Adrenal gland (tissue), 12 donors: ENCODE measurements around the gene TAAR6. TPM values are rescaled to one million over a fixed set of nuclear protein-coding genes. Genes with fewer than 3 reads are reported as not detected.

ENCODE experiments used
- DNase-seq, 7 donors: peaks; one replicate each; pipeline ENCODE4 v3.0.0-alpha.2; 2019 to 2020
- H3K27ac ChIP-seq, 5 donors: fragments of 200-600 bp; sonication (generic) in 4 of 5; 1 replicate in 3 of 5; 2 replicates in 2 of 5; pipeline versions ENCODE4 v1.5.1 to v1.8.0; 2016 to 2020; ENCODE audit warnings: mild to moderate bottlenecking in 1 of 5
- H3K27me3 ChIP-seq: fragments of 200-600 bp; 2 replicates; pipeline ENCODE4 v1.8.0; 2021
- H3K36me3 ChIP-seq, 2 donors: fragments of 200-600 bp; replicated peaks in 1 of 2; 1 replicate in 1 of 2; 2 replicates in 1 of 2; pipeline versions ENCODE4 v1.5.1 to v1.8.0; 2018 to 2022
- H3K4me1 ChIP-seq, 2 donors: fragments of 200-600 bp; replicated peaks in 1 of 2; 1 replicate in 1 of 2; 2 replicates in 1 of 2; pipeline versions ENCODE4 v1.5.1 to v1.8.0; 2018 to 2021
- H3K4me3 ChIP-seq, 4 donors: fragments of 200-600 bp; sonication (generic) in 3 of 4; one replicate each; pipeline ENCODE4 v1.5.1; 2016 to 2018
- H3K9me3 ChIP-seq, 3 donors: fragments of 200-600 bp; sonication (generic) in 1 of 3; replicated peaks in 1 of 3; 1 replicate in 2 of 3; 2 replicates in 1 of 3; pipeline versions ENCODE4 v1.5.1 to v1.8.0; 2016 to 2021
- CTCF ChIP-seq, 6 experiments: fragments of 450-650 bp in 4 of 6; fragments of 200-600 bp in 2 of 6; sonication (generic) in 1 of 6; IDR thresholded peaks; 1 replicate in 5 of 6; 2 replicates in 1 of 6; pipeline versions ENCODE4 v1.5.1 to v1.8.0; 2016 to 2021; ENCODE audit warnings: antibody characterized with exemption in 6 of 6, mild to moderate bottlenecking in 2 of 6, moderate library complexity in 1 of 6
- POLR2A ChIP-seq, 2 donors: fragments of 450-650 bp; IDR thresholded peaks; one replicate each; pipeline ENCODE4 v1.6.1; 2017; ENCODE audit warnings: antibody characterized with exemption in 2 of 2, mild to moderate bottlenecking in 2 of 2, moderate library complexity in 1 of 2
- WGBS, 4 donors: extraction: QIAGEN DNeasy Blood & Tissue Kit in 2 of 4; methylation state at CpG; one replicate each; pipeline versions ENCODE4 v1.1.5 to v1.1.7; 2013 to 2017; 5-methylcytosine and 5-hydroxymethylcytosine counted together
- intact Hi-C, 2 donors: fragments of 100-400 bp; cut with DNase I; formaldehyde crosslinking; loops; one replicate each; pipeline versions ENCODE4 v1.14.1 to v1.15.0; 2022 to 2023
- polyA plus RNA-seq, 3 donors: library from polyadenylated mRNA; stranded (reverse); fragments of 200-250 nt in 2 of 3; fragments of 350-450 nt in 1 of 3; fragmentation: Illumina TruSeq in 1 of 3; extraction: RNeasy Lipid Tissue Mini Kit (QIAGEN cat#74804) in 1 of 3; gene quantifications; one replicate each; pipeline ENCODE4 v1.2.3, GENCODE V29; 2013 to 2014
- total RNA-seq, 9 donors: library from RNA; depleted of rRNA in 4 of 9; stranded (reverse); fragments of >200 nt in 4 of 9; fragments of 120-200 nt in 1 of 9; fragmentation: NEBNext Ultra II Directional in 1 of 9; extraction: Animal tissue kit (Norgen Biotek cat#: 25700) in 1 of 9; gene quantifications; one replicate each; pipeline versions ENCODE4 v1.1.0 to v1.2.4, GENCODE V29; 2013 to 2023
- donor health status: healthy with polysubstance abuse.
- donor health status: Bipolar disorder and iron deficiency.
- donor health status: DM: yes; HTN: yes; CAD: no.
- donor health status: DM: no; HTN: no; CAD: no.
- donor health status: DM: no; HTN: no; CAD: no.
- donor health status: DM: yes; HTN: yes; CAD: no.

TAAR6 gene
- total and polyA plus RNA-seq, 12 donors = not detected

GRCh38 chr6:132537977-132538376, 32.1 kb upstream of the TAAR6 start, which contains the start of gene TAAR9:
TAAR9 (plus strand) TSS chr6:132538277; CDS start chr6:132538290, 13 bp downstream.
- intact Hi-C loops = no loop called here
- no peaks in the 10 kb centered on the region for H3K4me1 ChIP-seq
- H3K27me3 ChIP-seq = peaks cover 13% of the 10 kb centered on the region
- no peaks in the 10 kb centered on the region for H3K36me3 ChIP-seq
- H3K9me3 ChIP-seq = no peaks in the 10 kb centered on the region
- TF ChIP-seq CTCF (IDR thresholded peaks at IDR 0.05) (no peak), POLR2A (IDR thresholded peaks at IDR 0.05) (no peak)
- no peak within 1 kb of the TSS for H3K4me3 ChIP-seq
- WGBS, 4 donors = 64 to 76% (median 72%) methylated on average over 4 of the region's 4 CpGs
- no peak within 1 kb of the TSS for H3K27ac ChIP-seq
- DNase-seq = no peak

- no peak for TF ChIP-seq CTCF (IDR thresholded peaks at IDR 0.05)
- TF ChIP-seq POLR2A (IDR thresholded peaks at IDR 0.05) = no peak
- H3K4me3 ChIP-seq = no peak overlapping the region
- intact Hi-C loops = no loop called here
- no peaks in the 10 kb centered on the region for H3K36me3 ChIP-seq
- H3K27ac ChIP-seq = no peak overlapping the region
- H3K4me1 ChIP-seq = no peaks in the 10 kb centered on the region
- no peak for DNase-seq
- H3K9me3 ChIP-seq = no peaks in the 10 kb centered on the region
- peaks cover 11% of the 10 kb centered on the region for H3K27me3 ChIP-seq
These were observed 25.3 kb upstream of the TAAR6 start for GRCh38 chr6:132544826-132545225.

- TF ChIP-seq POLR2A (IDR thresholded peaks at IDR 0.05) (no peak), CTCF (IDR thresholded peaks at IDR 0.05) (no peak)
- Histone ChIP-seq H3K9me3 (no peaks in the 10 kb centered on the region), H3K27ac (no peak overlapping the region), H3K36me3 (no peaks in the 10 kb centered on the region), H3K27me3 (no peaks in the 10 kb centered on the region), H3K4me1 (no peaks in the 10 kb centered on the region), H3K4me3 (no peak overlapping the region)
- 80 to 90% (median 85%) methylated on average over 4 of the region's 4 CpGs for WGBS, 4 donors
- no peak for DNase-seq
- intact Hi-C loops = no loop called here
These were observed 21.2 kb upstream of the TAAR6 start for GRCh38 chr6:132548746-132549463.

GRCh38 chr6:132551214-132551613, 18.9 kb upstream of the TAAR6 start:
- no peaks in the 10 kb centered on the region for H3K36me3 ChIP-seq
- DNase-seq = no peak
- H3K27ac ChIP-seq = no peak overlapping the region
- 72 to 89% (median 82%) methylated on average over 4 of the region's 4 CpGs for WGBS, 4 donors
- H3K4me3 ChIP-seq = no peak overlapping the region
- intact Hi-C loops = no loop called here
- H3K27me3 ChIP-seq = no peaks in the 10 kb centered on the region
- H3K9me3 ChIP-seq = no peaks in the 10 kb centered on the region
- no peaks in the 10 kb centered on the region for H3K4me1 ChIP-seq
- TF ChIP-seq POLR2A (IDR thresholded peaks at IDR 0.05) = no peak
- no peak for TF ChIP-seq CTCF (IDR thresholded peaks at IDR 0.05)
